Calu3 (cell line): ENCODE results near the gene MBD5. TPM values are rescaled to one million over a fixed set of nuclear protein-coding genes. Genes with fewer than 3 reads are reported as not detected.

Experiments
- BruUV-seq: library from RNA; stranded (reverse); fragments of 400-500 nt; replicated peaks from 2 replicates; lab custom pipeline; 2021; lab: Mats Ljungman, UMichigan
- CTCF ChIA-PET: fragments of 300-600 bp; sonication (Branson Sonifier 250); formaldehyde crosslinking; loops from one replicate; lab custom pipeline; 2022; ENCODE audit warnings: antibody characterized with exemption; lab: Charles Lee
- DNase-seq: peaks from one replicate; pipeline ENCODE4 v3.0.0; 2022
- H3K27ac Mint-ChIP-seq: one replicate; pipeline ENCODE4 v1.8.0; 2022; ENCODE audit warnings: mixed read lengths; ENCODE audit not compliant: unreplicated experiment
- H3K27me3 Mint-ChIP-seq: one replicate; pipeline ENCODE4 v1.8.0; 2022; ENCODE audit warnings: mixed read lengths; ENCODE audit not compliant: unreplicated experiment
- H3K36me3 Mint-ChIP-seq: one replicate; pipeline ENCODE4 v1.8.0; 2022; ENCODE audit warnings: mild to moderate bottlenecking, moderate library complexity, mixed read lengths; ENCODE audit not compliant: insufficient read depth, unreplicated experiment
- H3K4me1 Mint-ChIP-seq: one replicate; pipeline ENCODE4 v1.8.0; 2022; ENCODE audit warnings: mild to moderate bottlenecking, low read depth, mixed read lengths; ENCODE audit not compliant: unreplicated experiment
- H3K4me3 Mint-ChIP-seq: one replicate; pipeline ENCODE4 v1.8.0; 2022; ENCODE audit warnings: mild to moderate bottlenecking, low read depth, moderate library complexity, mixed read lengths; ENCODE audit not compliant: unreplicated experiment
- H3K9me3 Mint-ChIP-seq: one replicate; pipeline ENCODE4 v1.8.0; 2022; ENCODE audit warnings: low read depth, mixed read lengths; ENCODE audit not compliant: unreplicated experiment
- intact Hi-C: fragments of 100-400 bp; cut with micrococcal nuclease; formaldehyde crosslinking; loops from one replicate; pipeline ENCODE4 v1.10.0; 2022; ENCODE audit not compliant: unreplicated experiment
- total RNA-seq: library from RNA; stranded (reverse); gene quantifications from 2 replicates; pipeline ENCODE4 v1.2.3, GENCODE V29; 2022
- TF ChIP-seq, protein P1 (sequence below): fragments of 200-600 bp; IDR thresholded peaks from one replicate; pipeline ENCODE4 v1.8.0; 2022; ENCODE audit warnings: antibody characterized with exemption; ENCODE audit not compliant: unreplicated experiment

The MBD5 gene
- total RNA-seq, 1 experiment from 2014 or later = 36.4 TPM

DNA sequence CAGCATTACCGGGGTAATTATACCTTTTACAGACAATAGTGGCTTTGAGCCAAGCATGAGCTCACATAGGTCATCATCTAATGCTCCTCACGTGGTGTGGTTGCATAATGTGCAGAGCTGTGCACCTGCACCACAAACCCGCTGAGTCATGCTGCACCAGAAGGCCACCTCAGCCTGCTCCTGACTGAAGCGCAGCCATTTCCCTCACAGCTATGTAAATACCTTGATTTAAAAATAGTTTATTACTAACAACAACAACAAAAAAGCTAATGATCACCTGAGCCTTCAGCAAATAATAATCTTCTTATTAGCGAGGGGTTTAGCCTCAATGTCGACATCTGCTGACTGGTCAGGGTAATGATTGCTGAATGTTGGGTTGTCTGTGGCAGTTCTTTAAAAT lies 238.8 kb downstream of the MBD5 start:
- DNase-seq = no peak
- H3K27me3 Mint-ChIP-seq = no peaks in the 10 kb centered on the region
- peaks cover 4% of the 10 kb centered on the region for H3K9me3 Mint-ChIP-seq
- H3K4me3 Mint-ChIP-seq = no peak overlapping the region
- BruUV-seq = no TSS peak
- no peaks in the 10 kb centered on the region for H3K4me1 Mint-ChIP-seq
- CTCF ChIA-PET = no interaction called here
- H3K36me3 Mint-ChIP-seq = no peaks in the 10 kb centered on the region
- TF ChIP-seq, protein P1, sequence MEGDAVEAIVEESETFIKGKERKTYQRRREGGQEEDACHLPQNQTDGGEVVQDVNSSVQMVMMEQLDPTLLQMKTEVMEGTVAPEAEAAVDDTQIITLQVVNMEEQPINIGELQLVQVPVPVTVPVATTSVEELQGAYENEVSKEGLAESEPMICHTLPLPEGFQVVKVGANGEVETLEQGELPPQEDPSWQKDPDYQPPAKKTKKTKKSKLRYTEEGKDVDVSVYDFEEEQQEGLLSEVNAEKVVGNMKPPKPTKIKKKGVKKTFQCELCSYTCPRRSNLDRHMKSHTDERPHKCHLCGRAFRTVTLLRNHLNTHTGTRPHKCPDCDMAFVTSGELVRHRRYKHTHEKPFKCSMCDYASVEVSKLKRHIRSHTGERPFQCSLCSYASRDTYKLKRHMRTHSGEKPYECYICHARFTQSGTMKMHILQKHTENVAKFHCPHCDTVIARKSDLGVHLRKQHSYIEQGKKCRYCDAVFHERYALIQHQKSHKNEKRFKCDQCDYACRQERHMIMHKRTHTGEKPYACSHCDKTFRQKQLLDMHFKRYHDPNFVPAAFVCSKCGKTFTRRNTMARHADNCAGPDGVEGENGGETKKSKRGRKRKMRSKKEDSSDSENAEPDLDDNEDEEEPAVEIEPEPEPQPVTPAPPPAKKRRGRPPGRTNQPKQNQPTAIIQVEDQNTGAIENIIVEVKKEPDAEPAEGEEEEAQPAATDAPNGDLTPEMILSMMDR = no peak
- no peak overlapping the region for H3K27ac Mint-ChIP-seq
- intact Hi-C loops = no loop called here

DNA sequence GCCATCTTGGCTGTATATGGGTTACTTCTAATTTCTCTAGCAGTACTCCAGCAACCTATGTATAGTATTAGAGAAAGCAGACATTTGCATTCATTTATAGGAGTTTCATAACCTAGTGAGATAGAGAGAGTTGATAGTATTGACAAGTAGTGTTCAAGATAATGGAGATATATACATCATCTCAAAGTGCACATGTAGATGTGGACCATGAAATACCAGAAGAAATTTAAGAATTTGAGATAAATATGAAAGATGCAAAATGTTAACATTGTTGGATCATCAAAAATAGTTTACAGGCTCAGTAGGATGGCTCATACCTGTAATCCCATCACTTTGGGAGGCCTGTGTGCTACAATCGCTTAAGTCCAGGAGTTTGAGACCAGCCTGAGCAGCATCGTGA lies 243.0 kb downstream of the MBD5 start:
- no TSS peak for BruUV-seq
- no peak overlapping the region for H3K27ac Mint-ChIP-seq
- H3K4me1 Mint-ChIP-seq = no peaks in the 10 kb centered on the region
- TF ChIP-seq, protein P1 = no peak
- DNase-seq = no peak
- intact Hi-C loops = no loop called here
- no peaks in the 10 kb centered on the region for H3K36me3 Mint-ChIP-seq
- no peaks in the 10 kb centered on the region for H3K27me3 Mint-ChIP-seq
- peaks cover 4% of the 10 kb centered on the region for H3K9me3 Mint-ChIP-seq
- no peak overlapping the region for H3K4me3 Mint-ChIP-seq
- CTCF ChIA-PET = no interaction called here

DNA sequence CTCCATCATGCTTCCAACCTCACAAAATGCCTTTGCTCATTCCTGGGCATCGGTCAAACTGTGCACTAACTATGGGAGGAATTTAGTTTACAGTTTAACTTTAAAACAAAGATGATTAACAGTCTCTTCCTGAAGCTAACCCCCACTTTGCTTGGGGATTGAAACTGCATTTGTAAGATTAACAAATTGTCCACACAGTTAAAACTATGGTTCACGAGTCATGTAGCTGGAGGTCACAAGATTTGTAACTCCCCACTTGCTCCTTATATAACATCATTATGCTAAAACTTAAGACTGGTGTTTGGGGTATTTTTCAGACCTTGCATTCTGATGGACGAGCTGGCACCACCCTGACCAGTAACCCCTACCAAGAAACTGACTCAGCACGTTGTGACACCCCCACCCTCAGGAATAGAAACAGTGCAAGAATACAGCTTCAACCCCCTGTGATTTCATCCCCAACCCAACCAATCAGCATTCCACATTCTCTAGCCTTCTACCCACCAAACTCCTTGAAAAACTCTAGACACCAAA lies 252.3 kb downstream of the MBD5 start:
- DNase-seq = no peak
- BruUV-seq = no TSS peak
- intact Hi-C loops = no loop called here
- Mint-ChIP-seq H3K9me3 (no peaks in the 10 kb centered on the region), H3K27me3 (no peaks in the 10 kb centered on the region), H3K4me1 (peaks cover 16% of the 10 kb centered on the region), H3K36me3 (no peaks in the 10 kb centered on the region), H3K27ac (peak overlapping the region; percentile 40), H3K4me3 (no peak overlapping the region)
- TF ChIP-seq, protein P1 = no peak
- CTCF ChIA-PET = no interaction called here

DNA sequence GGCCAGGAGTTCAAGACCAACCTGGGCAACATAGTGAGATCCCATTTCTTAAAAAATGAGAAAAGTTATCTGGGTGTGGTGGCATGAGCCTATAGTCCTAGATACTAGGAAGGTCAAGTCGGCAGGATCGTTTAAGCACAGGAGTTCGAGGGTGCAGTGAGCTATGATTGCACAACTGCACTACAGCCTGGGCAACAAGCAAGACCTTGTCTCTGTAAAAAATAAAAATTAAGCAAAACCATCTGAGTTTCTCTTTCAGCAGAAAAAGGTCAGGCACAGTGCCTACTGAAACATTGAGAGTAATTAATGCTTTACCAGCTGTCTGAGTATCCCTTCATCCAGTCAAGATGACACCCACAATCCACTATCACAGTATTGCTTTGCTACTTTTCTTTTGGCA lies 258.3 kb downstream of the MBD5 start:
- intact Hi-C loops = no loop called here
- no peaks in the 10 kb centered on the region for H3K27me3 Mint-ChIP-seq
- H3K36me3 Mint-ChIP-seq = no peaks in the 10 kb centered on the region
- CTCF ChIA-PET = no interaction called here
- H3K27ac Mint-ChIP-seq = no peak overlapping the region
- no TSS peak for BruUV-seq
- TF ChIP-seq, protein P1 = no peak
- no peak for DNase-seq
- no peak overlapping the region for H3K4me3 Mint-ChIP-seq
- no peaks in the 10 kb centered on the region for H3K4me1 Mint-ChIP-seq
- no peaks in the 10 kb centered on the region for H3K9me3 Mint-ChIP-seq
